ENCODE results near the gene CRACR2A. TPM values are rescaled to one million over a fixed set of nuclear protein-coding genes. Genes with fewer than 3 reads are reported as not detected.

The CRACR2A gene
- total RNA-seq, 1 donor from 2014 or later = 4.7 TPM

- DNase-seq (ENCODE audit: low spot score) = no peak
These were observed 67.1 kb downstream of the CRACR2A start for GRCh38 chr12:3685830-3686229.

- no peak for DNase-seq (ENCODE audit: low spot score)
These were observed 68.4 kb downstream of the CRACR2A start for GRCh38 chr12:3684449-3685051.

- DNase-seq (ENCODE audit: low spot score) = no peak
These were observed 69.2 kb downstream of the CRACR2A start for GRCh38 chr12:3683670-3684069.

GRCh38 chr12:3681595-3682061 is 71.3 kb downstream of the CRACR2A start:
- DNase-seq (ENCODE audit: low spot score) = no peak

- peak; percentile 77 for DNase-seq (ENCODE audit: low spot score)
These were observed 71.9 kb downstream of the CRACR2A start for GRCh38 chr12:3680919-3681594.

GRCh38 chr12:3679831-3680230 is 73.1 kb downstream of the CRACR2A start:
- DNase-seq (ENCODE audit: low spot score) = no peak

- DNase-seq (ENCODE audit: low spot score) = no peak
These were observed 75.3 kb downstream of the CRACR2A start for GRCh38 chr12:3677609-3678008.

- no peak for DNase-seq (ENCODE audit: low spot score)
These were observed 78.8 kb downstream of the CRACR2A start for GRCh38 chr12:3673981-3674708.

GRCh38 chr12:3672113-3672509 is 80.8 kb downstream of the CRACR2A start:
- no peak for DNase-seq (ENCODE audit: low spot score)

GRCh38 chr12:3671330-3672112 is 81.4 kb downstream of the CRACR2A start:
- DNase-seq (ENCODE audit: low spot score) = no peak

GRCh38 chr12:3670083-3670620 is 82.8 kb downstream of the CRACR2A start:
- no peak for DNase-seq (ENCODE audit: low spot score)

GRCh38 chr12:3669594-3669993 is 83.3 kb downstream of the CRACR2A start:
- DNase-seq (ENCODE audit: low spot score) = peak; percentile 67

- DNase-seq (ENCODE audit: low spot score) = peak; percentile 53
These were observed 84.3 kb downstream of the CRACR2A start for GRCh38 chr12:3668479-3669165.

GRCh38 chr12:3667485-3667884 is 85.4 kb downstream of the CRACR2A start:
- DNase-seq (ENCODE audit: low spot score) = no peak

- DNase-seq (ENCODE audit: low spot score) = no peak
These were observed 86.5 kb downstream of the CRACR2A start for GRCh38 chr12:3666441-3666840.

GRCh38 chr12:3662521-3662921 is 90.4 kb downstream of the CRACR2A start:
- DNase-seq (ENCODE audit: low spot score) = no peak

GRCh38 chr12:3661028-3661427 is 91.9 kb downstream of the CRACR2A start:
- DNase-seq (ENCODE audit: low spot score) = no peak

- DNase-seq (ENCODE audit: low spot score) = no peak
These were observed 94.4 kb downstream of the CRACR2A start for GRCh38 chr12:3658327-3659163.

- DNase-seq (ENCODE audit: low spot score) = no peak
These were observed 95.8 kb downstream of the CRACR2A start for GRCh38 chr12:3656946-3657622.
